ENCODE results near the gene CBLN3.

DNA sequence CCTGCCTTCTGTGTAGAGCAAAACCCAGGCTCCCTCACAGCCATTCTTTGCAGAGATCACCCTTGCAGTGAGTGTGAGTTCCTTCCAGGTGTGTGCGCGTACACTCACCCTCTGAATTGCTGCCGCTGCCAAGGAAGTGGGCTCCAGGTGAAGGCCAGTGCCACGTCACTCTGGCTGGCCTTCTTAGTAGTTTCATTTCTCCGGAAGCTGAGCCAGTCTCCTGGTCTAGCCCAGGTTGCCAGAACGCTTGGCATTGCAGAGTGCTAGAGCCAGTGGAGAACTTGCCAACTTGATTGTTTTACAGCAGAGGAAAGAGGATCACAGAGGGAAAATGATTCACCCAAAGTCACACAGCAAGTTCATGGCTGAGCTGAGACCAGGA, 11.0 kb downstream of the CBLN3 start:
- no peak for TF ChIP-seq CTCF (IDR thresholded peaks at IDR 0.05)
- TF ChIP-seq POLR2A (IDR thresholded peaks at IDR 0.05), result no peak
